Pulmonary artery endothelial cell (primary cell): Measurements from ENCODE around the gene PPP5C. TPM values are rescaled to one million over a fixed set of nuclear protein-coding genes. Genes with fewer than 3 reads are reported as not detected.
"Not testable (repeated sequence)": the region's sequence is repeated elsewhere in the genome, so short reads cannot be mapped to it uniquely, and the experiment has no call there.

Experiments
- DNase-seq: peaks from one replicate; pipeline ENCODE4 v3.0.0-alpha.2; 2011; ENCODE audit warnings: low read depth, low spot score
- total RNA-seq: library from RNA; depleted of rRNA; stranded (reverse); fragments of >200 nt; gene quantifications from 2 replicates; pipeline ENCODE4 v1.2.3, GENCODE V29; 2014

Gene PPP5C
- total RNA-seq, 1 donor from 2014 or later = 88.4 TPM

DNA sequence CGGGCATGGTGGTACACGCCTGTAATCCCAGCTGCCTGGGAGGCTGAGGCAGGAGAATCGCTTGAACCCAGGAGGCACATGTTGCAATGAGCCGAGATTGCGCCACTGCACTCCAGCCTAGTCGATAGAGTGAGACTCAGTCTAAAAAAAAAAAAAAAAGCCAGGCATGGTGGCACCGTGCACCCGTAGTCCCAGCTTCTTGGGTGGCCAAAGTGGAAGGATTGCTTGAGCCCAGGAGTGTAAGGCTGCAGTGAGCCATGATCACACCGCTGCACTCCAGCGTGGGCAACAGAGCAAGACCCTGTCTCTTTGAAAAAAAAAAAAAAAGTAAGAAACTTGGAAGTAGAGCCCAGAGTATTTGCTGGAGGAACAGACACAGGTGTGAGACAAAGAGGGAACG, 38.7 kb downstream of the PPP5C start:
- no peak for DNase-seq

DNA sequence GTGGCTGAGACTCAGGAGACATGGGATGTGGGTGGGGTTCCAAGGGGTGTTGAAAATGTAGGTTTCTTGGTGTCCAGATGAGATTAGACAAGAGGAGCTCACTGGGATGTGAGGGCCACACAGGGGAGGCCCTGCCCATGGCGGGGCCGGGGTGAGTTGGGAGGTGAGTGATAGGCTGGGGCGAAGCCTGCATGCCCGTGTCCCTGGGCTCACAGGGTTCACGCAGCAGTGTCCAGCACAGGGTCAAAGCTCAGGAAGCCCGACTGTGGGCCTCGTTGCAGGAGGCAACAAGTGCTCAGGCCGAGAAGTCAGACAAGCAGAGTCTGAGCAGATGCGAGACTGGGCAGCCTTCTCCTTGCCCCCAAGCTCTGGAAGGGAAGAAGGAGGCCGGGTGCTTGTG, 39.3 kb downstream of the PPP5C start:
- no peak for DNase-seq

DNA sequence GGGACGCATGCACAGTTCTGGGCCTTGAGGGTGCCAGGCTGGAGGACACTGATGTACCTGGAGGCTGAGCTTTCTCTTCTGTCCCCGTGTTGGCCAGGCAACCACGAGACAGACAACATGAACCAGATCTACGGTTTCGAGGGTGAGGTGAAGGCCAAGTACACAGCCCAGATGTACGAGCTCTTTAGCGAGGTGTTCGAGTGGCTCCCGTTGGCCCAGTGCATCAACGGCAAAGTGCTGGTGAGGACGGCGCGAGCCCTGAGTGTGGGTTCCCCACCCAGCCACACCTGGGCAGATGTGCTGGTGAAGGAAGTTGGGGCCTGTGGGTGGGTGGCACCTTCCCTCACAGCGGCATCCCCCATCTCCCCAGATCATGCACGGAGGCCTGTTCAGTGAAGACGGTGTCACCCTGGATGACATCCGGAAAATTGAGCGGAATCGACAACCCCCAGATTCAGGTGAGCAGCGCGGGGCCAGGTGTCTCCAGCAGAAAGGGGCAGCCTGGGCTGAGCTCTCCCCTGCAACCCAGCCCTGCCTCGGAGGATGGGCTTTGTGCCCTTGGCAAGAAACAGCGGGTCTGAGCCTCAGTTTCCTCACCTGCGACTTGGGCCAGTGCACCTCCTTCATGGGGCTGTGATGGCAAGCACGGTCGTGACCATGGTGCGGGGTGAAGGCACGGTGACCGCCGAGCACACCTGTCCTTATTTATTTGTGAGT, 40.3 kb downstream of the PPP5C start:
- DNase-seq = no peak

DNA sequence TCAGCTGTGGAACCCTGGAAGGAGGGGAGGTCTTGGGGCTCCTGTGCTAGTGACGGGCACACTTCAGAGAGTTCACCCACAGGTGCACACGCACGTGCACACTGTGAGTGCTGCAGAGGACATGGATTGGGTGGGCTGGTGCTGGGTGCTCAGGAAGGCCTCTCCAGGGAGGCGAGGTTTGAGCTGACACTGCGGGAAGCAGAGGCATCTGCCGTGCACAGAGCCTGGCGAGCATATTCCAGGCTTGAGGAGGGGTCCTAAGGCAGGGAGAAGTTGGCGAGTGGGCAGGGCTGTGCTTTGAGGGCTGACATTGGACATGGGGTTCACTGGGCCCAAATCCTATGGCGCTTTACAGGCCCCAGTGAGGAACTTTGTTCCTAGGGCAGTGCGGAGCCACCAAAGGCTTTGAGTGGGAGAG, 40.8 kb downstream of the PPP5C start:
- no peak for DNase-seq

DNA sequence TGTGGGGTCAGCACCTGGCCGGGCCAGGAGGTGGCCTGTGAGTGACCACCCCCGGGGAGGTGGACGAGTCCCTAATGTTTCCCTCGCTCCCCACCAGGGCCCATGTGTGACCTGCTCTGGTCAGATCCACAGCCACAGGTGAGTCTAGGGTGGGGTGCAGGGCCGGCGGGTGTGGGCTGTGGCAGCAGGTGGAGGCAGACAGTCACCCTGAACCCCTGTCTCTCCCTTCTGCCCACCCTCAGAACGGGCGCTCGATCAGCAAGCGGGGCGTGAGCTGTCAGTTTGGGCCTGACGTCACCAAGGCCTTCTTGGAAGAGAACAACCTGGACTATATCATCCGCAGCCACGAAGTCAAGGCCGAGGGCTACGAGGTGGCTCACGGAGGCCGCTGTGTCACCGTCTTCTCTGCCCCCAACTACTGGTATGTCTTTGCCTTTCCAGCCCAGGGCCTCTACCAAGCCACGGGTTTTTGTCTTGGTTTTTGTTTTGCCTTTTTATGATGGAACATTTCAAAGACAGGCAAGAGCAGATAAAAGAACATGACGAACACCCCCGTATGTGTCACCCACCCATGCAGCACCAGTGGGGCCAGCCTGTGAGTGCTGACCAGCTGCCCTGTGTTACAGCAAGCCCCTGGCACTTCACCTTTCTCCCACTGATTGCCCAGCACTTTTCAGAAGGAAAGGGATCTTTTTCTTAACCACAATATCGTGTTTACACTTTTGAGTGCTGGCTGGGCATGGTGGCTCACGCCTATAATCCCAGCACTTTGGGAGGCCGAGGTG, 41.6 kb downstream of the PPP5C start:
- no peak for DNase-seq

DNA sequence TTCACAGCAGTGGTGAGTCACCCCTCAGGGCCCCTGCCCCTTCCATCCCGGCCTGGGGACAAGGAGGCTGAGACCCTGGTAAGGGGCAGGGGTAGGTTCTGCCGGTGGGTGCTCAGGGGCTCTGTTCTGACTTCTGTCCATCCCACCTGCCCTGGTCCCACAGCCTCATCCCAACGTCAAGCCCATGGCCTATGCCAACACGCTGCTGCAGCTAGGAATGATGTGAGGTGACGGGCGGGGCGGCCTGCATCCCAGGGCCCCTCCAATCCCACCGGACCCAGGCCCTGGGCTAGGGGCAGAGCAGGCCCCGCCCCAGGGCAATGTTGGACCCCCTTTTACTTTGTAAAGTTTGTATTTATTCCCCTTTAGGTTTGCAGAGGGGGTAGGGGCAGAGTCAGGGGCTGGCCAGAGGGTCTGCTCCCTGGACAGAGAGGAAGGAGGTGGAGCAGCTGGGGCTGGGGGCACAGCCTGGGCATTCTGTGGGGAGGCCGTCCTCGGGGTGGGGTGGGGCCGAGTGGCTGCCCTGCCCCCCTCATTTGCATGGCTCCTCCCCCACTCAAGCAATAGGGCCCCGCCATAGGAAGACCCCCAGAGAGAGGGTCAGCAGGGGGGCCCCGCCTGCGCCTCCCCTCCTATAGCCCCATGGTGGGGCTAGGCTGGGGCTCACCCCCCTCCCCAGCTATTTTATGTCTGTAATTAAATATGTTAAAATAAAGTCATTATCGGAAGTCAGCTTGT, 43.4 kb downstream of the PPP5C start:
- no peak for DNase-seq

DNA sequence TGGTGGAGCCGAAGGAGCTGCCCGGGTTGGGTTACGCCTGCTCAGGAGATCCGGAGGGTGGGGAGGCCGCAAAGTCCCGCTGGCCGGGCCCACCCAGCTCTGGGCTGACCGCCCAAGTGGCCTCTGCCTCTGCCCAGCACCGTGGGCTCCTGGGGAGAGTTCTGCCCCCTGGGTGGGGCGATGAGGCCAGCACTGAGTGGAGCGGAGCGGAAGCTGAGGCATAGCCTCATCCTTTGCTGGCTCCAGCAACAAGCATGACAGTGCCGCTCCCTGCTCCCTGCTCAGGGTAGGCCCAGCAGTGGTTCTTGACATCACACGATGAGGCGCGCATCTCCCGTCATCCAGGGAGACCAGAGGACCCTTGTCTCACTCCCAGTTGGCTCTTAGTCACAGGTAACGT, 44.0 kb downstream of the PPP5C start:
- DNase-seq = no peak

DNA sequence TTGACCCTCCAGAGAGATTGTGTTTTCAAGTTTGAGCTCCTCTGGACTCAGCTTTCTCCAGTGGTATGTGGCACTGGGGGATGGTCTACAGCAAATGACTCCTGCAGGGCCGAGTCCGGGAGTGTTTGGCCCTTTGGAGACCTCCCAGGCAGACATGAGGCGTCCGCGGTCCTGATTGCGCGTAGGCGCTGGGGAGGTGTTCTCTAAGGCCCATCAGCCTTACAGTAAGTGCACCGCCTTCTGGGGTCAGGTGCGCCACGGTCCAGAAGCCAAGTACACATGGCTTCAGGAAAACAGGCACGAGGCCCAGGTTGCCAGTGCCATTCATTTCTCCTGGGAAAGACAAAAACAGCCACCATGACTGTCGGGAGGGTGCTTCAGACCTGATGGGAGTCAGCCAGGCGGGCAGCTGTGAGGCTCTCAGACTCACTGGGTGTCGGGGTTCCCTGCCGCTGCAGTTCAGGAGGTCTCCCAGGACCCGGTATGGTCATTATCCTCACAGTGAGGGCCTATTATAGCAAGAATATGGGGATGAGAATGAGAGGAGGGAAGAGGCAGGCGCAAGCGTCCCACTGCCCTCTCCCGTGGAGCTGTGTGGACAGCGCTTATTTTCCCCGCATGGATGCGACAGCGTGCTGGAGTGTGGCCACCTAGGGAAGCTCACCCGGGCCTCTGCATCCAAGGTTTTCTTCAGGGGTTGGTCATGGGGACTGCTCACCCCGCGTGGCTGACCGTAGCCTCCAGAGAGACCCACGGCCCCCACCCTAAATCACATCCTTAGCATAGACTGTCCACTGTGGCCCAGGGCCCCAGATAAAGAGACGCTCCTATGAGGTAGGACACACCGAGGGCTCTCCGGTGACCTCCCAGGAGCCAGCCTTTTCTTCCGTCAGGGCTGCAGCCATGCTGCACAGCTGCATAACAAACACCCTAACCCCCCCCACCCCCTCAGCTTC, 44.7 kb downstream of the PPP5C start:
- no peak for DNase-seq

DNA sequence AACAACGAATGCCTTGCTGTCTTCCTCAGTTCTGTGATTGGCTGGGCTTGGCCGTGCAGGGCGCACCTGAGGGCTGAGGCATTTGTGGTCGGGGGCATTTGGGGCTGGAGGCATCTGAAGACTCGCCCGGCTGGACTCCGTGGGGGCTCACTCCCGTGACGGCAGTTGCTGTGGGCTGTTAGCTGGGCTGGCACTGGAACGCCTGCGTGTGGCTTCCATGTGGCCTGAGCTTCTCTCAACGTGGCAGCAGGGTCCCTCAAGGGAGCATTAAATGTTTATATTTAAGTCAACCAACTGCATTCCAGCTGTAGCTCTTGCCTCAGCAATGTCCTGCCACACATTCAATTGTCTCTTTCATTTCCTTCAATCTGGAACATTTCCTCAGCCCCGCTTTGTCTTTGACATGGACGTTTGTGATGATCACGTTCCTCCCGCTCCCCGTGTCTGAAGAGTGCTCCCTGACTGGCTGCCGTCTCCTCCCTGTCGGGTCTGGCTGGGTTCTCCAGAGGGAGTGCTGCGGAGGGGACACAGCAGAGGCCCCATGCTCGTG, 45.4 kb downstream of the PPP5C start:
- no peak for DNase-seq

DNA sequence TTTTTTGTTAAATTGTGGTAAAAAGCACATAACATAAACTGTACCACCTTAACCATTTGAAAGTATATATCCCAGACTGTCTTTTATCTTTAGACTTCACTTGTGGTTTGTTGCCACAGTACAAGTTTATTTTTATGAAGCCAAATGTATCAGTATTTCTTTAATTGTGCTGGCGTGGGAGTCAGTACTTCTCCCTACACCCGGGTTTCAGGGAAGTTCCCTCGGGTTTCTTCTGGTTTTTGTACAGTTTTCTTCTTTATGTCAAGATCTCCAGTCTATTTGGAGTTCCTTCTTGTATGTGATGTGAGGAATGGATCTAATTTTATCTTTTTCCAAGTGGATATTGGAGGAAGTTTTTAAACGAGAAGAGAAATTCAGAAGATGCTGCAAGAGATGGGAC, 46.0 kb downstream of the PPP5C start:
- no peak for DNase-seq

DNA sequence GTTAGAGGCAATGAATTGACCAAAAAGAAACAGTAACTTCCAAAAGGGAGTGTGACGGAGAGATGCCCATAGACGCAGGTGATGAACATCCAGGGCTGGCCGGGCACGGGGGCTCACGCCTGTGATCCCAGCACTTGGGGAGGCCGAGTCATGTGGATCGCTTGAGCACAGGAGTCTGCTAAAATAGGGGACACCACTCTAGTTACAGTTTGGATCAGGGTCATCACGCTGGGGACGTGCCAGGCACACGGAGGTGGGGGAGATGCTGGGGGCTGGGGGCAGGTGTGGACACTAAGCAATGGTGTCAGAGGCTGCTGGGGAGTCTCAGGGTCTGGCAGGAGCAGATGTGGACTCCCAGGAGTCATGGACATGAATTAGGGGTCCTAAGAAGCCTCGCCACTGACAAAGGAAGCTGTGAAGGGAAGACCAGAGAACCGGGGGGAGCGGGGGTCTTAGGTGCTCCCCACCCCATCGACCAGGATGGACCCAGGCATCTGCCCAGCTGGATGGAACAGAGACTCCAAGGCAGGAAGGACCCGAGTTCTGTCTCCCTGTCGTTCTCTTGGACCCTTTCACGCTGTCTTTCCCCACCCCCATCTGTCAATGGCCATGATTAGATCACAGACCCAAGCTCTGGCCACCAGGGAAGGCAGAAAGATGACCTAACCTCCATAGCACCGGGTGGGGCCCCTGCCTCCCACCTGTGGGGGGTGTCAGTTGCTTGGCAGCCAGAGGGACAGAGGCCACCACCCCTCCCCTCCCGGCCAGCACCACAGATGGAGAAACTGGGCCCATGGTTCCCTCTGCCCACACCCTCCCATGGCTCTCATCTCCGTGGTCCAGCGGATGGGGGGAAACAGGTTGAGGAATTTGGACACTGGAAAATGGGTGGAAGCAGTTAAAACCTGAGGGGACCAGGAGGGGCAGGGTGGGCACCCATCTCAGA, 46.8 kb downstream of the PPP5C start:
- DNase-seq = no peak

DNA sequence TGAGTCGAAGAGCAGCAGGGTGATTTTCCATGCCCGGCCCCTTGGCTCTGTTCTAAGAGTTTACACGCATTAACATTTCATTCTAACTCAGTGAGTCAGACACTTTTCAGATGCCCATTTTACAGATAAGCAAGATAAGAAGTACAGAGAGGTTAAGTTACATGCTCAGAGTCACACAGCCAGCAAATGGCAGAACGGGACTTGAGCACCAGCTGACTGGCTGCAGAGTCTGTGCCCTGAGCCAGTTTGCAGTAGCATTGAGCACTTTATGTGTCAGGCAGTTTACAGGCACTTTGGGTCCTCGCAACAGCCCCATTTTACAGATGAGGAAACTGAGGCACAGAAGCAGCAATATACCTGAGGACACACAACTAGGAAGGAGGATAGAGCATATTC, 47.5 kb downstream of the PPP5C start:
- DNase-seq = no peak

DNA sequence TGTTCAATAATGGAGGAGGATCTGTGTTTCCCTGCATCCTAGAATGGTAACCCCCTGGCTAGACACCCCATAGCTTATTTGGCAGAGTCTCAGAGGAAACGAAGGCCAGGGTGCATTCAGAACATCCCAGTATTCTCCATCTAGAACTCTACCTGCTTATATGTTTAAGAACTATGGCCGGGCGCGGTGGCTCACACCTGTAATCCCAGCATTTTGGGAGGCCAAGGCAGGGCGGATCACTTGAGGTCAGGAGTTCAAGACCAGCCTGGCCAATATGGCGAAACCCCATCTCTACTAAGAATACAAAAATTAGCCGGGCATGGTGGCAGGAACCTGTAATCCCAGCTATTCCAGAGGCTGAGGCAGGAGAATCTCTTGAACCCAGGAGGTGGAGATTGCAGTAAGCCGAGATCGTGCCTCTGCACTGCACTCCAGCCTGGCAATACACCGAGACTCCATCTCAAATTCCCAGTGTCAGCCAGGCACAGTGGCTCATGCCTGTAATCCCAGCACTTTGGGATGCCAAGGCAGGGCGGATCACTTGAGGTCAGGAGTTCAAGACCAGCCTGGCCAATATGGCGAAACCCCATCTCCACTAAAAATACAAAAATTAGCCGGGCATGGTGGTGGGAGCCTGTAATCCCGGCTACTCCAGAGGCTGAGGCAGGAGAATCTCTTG, 51.1 kb downstream of the PPP5C start:
- not testable (repeated sequence) for DNase-seq

DNA sequence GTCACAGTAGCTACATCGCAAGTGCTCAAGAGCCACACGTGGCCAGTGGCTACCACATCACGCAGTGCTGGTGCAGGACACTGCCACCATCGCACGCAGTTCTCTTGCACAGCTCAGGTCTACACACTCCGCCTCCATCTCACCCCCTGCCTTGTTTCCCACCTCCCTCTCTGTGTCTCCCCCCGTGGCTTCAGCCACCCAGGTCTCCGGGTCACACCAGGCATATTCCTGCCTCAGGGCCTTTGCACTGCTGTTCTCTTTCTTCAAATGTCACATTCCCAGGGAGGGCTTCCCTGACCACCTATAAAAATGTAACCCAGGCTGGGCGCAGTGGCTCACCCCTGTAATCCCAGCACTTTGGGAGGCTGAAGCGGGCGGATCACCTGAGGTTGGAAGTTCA, 55.8 kb downstream of the PPP5C start:
- DNase-seq = no peak

DNA sequence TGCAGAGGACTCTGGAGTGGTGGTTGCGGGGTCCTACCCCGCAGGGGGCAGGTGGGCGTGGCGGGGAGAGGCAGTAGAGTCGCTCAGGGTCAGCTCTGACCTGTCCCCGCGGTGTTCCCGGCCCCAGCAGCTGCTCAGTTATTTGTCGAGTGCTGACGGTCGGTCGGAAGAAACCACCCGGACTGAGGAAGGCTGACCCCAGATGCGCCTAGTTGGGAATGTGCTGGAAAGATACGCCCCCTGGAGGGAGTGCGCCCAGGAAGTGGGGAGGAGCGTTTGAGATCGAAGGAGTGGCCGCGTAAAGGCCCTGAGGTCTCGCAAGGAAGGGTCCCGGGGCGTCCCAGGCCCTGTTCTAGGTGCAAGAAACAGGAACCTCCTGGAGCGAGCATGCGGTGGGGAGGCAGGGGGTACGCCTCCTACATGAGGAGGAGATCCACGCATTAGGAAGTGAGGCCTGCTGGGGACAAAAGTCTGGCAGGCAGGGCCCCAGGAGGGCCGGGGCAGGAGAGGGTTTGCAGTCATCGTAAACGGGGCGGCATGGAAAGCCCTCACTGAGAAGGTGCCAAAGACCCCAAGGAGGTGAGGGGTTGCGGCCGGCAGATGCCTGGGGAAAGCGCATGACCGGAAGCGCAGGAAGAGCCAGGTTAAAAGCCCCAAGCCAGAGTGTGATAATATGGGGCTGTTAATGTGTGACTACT, 57.3 kb downstream of the PPP5C start:
- DNase-seq = no peak

DNA sequence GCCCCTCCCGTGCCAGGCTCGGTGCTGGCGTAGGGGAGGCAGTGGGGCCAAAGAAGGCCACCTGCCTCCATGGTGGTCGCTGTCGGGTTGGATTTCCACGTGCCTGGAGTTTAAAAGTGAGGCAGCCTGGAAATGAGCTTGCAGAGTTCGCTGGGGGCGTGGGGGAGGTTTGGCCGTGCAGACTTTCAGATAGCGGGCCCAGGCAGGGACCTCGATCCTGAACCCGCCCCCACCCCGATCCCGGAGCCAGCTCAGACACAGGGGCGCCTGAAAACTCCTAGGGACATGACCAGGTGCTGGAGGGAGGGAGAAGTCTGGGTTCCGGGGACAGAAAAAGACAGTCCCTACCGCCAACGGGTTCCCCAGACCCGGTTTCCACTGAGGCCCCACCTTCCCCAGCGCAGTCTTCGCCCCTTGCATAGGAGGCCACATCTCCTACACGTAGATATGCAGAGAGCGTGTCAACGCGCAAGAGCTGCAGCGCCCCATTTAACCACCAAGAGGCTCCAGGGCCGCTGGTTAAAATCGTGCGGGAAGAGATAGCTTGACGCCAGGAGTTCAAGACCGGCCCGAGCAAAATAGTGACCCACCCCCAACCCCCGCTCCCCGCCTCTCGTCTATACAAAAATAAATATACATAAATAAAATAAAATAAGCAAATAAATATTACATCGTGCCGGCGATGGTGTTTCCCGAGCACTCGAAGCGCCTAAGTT, 58.0 kb downstream of the PPP5C start:
- no peak for DNase-seq

DNA sequence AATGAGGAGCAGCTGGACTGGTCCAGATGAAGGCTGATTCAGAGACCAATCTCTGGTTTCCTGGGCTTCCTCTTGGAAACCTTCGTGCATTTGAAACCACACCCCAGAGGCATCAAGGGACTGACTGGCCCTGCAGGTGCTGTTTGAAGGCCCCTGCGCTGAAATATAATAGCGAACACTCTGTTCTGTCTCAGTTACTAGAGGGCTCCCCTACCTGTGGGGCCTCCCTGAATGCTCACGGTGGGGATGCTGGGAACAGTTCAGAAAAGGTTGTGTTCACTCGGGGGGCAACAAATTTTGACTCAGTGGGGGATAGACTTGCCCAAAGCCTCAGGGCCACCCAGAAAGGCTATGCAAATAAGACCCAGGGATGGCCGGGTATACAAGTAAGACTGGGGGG, 60.1 kb downstream of the PPP5C start:
- DNase-seq = no peak
